Adrenal gland (tissue), 12 donors: Measurements from ENCODE around the gene MYO5B. TPM values are rescaled to one million over a fixed set of nuclear protein-coding genes. Genes with fewer than 3 reads are reported as not detected.

Experiments
- DNase-seq, 7 donors: peaks; one replicate each; pipeline ENCODE4 v3.0.0-alpha.2; 2019 to 2020
- H3K27ac ChIP-seq, 5 donors: fragments of 200-600 bp; sonication (generic) in 4 of 5; 1 replicate in 3 of 5; 2 replicates in 2 of 5; pipeline versions ENCODE4 v1.5.1 to v1.8.0; 2016 to 2020; ENCODE audit warnings: mild to moderate bottlenecking in 1 of 5
- H3K27me3 ChIP-seq: fragments of 200-600 bp; 2 replicates; pipeline ENCODE4 v1.8.0; 2021
- H3K36me3 ChIP-seq, 2 donors: fragments of 200-600 bp; replicated peaks in 1 of 2; 1 replicate in 1 of 2; 2 replicates in 1 of 2; pipeline versions ENCODE4 v1.5.1 to v1.8.0; 2018 to 2022
- H3K4me1 ChIP-seq, 2 donors: fragments of 200-600 bp; replicated peaks in 1 of 2; 1 replicate in 1 of 2; 2 replicates in 1 of 2; pipeline versions ENCODE4 v1.5.1 to v1.8.0; 2018 to 2021
- H3K4me3 ChIP-seq, 4 donors: fragments of 200-600 bp; sonication (generic) in 3 of 4; one replicate each; pipeline ENCODE4 v1.5.1; 2016 to 2018
- H3K9me3 ChIP-seq, 3 donors: fragments of 200-600 bp; sonication (generic) in 1 of 3; replicated peaks in 1 of 3; 1 replicate in 2 of 3; 2 replicates in 1 of 3; pipeline versions ENCODE4 v1.5.1 to v1.8.0; 2016 to 2021
- CTCF ChIP-seq, 6 experiments: fragments of 450-650 bp in 4 of 6; fragments of 200-600 bp in 2 of 6; sonication (generic) in 1 of 6; IDR thresholded peaks; 1 replicate in 5 of 6; 2 replicates in 1 of 6; pipeline versions ENCODE4 v1.5.1 to v1.8.0; 2016 to 2021; ENCODE audit warnings: antibody characterized with exemption in 6 of 6, mild to moderate bottlenecking in 2 of 6, moderate library complexity in 1 of 6
- POLR2A ChIP-seq, 2 donors: fragments of 450-650 bp; IDR thresholded peaks; one replicate each; pipeline ENCODE4 v1.6.1; 2017; ENCODE audit warnings: antibody characterized with exemption in 2 of 2, mild to moderate bottlenecking in 2 of 2, moderate library complexity in 1 of 2
- WGBS, 4 donors: extraction: QIAGEN DNeasy Blood & Tissue Kit in 2 of 4; methylation state at CpG; one replicate each; pipeline versions ENCODE4 v1.1.5 to v1.1.7; 2013 to 2017; 5-methylcytosine and 5-hydroxymethylcytosine counted together
- intact Hi-C, 2 donors: fragments of 100-400 bp; cut with DNase I; formaldehyde crosslinking; loops; one replicate each; pipeline versions ENCODE4 v1.14.1 to v1.15.0; 2022 to 2023
- polyA plus RNA-seq, 3 donors: library from polyadenylated mRNA; stranded (reverse); fragments of 200-250 nt in 2 of 3; fragments of 350-450 nt in 1 of 3; fragmentation: Illumina TruSeq in 1 of 3; extraction: RNeasy Lipid Tissue Mini Kit (QIAGEN cat#74804) in 1 of 3; gene quantifications; one replicate each; pipeline ENCODE4 v1.2.3, GENCODE V29; 2013 to 2014
- total RNA-seq, 9 donors: library from RNA; depleted of rRNA in 4 of 9; stranded (reverse); fragments of >200 nt in 4 of 9; fragments of 120-200 nt in 1 of 9; fragmentation: NEBNext Ultra II Directional in 1 of 9; extraction: Animal tissue kit (Norgen Biotek cat#: 25700) in 1 of 9; gene quantifications; one replicate each; pipeline versions ENCODE4 v1.1.0 to v1.2.4, GENCODE V29; 2013 to 2023
- donor health status: healthy with polysubstance abuse.
- donor health status: Bipolar disorder and iron deficiency.
- donor health status: DM: yes; HTN: yes; CAD: no.
- donor health status: DM: no; HTN: no; CAD: no.
- donor health status: DM: no; HTN: no; CAD: no.
- donor health status: DM: yes; HTN: yes; CAD: no.

Gene MYO5B
- total and polyA plus RNA-seq, 12 donors, result 0.61 to 9.3 (median 2.9) TPM

GRCh38 chr18:49904871-49905555, 289.9 kb downstream of the MYO5B start:
- Histone ChIP-seq H3K27ac (no peak overlapping the region), H3K27me3 (no peaks in the 10 kb centered on the region), H3K4me3 (no peak overlapping the region), H3K36me3 (no peaks in the 10 kb centered on the region), H3K9me3 (no peaks in the 10 kb centered on the region), H3K4me1 (no peaks in the 10 kb centered on the region)
- DNase-seq, result no peak
- TF ChIP-seq POLR2A (IDR thresholded peaks at IDR 0.05) (no peak), CTCF (IDR thresholded peaks at IDR 0.05) (no peak)
- WGBS, 4 donors, result 54 to 71% (median 67%) methylated on average over 4 of the region's 4 CpGs
- intact Hi-C loops, result no loop called here

GRCh38 chr18:49901862-49902340, 293.0 kb downstream of the MYO5B start:
- no peaks in the 10 kb centered on the region for H3K36me3 ChIP-seq
- no peak overlapping the region for H3K27ac ChIP-seq
- WGBS, 4 donors, result 68 to 74% (median 70%) methylated on average over 4 to 6 of the region's 6 CpGs
- no peaks in the 10 kb centered on the region for H3K27me3 ChIP-seq
- TF ChIP-seq POLR2A (IDR thresholded peaks at IDR 0.05), result no peak
- H3K9me3 ChIP-seq, result no peaks in the 10 kb centered on the region
- no peaks in the 10 kb centered on the region for H3K4me1 ChIP-seq
- no peak for DNase-seq
- H3K4me3 ChIP-seq, result no peak overlapping the region
- intact Hi-C loops, result no loop called here

GRCh38 chr18:49899657-49900330, 295.2 kb downstream of the MYO5B start:
- Histone ChIP-seq H3K36me3 (no peaks in the 10 kb centered on the region), H3K27me3 (no peaks in the 10 kb centered on the region), H3K4me3 (no peak overlapping the region), H3K4me1 (no peaks in the 10 kb centered on the region), H3K27ac (no peak overlapping the region), H3K9me3 (no peaks in the 10 kb centered on the region)
- intact Hi-C loops, result no loop called here
- 79 to 84% (median 81%) methylated on average over 5 of the region's 5 CpGs for WGBS, 4 donors
- TF ChIP-seq CTCF (IDR thresholded peaks at IDR 0.05), result no peak
- no peak for TF ChIP-seq POLR2A (IDR thresholded peaks at IDR 0.05)
- no peak for DNase-seq

- 44 to 53% (median 46%) methylated on average over 7 of the region's 7 CpGs for WGBS, 4 donors
- no peaks in the 10 kb centered on the region for H3K9me3 ChIP-seq
- H3K4me3 ChIP-seq, result no peak overlapping the region
- TF ChIP-seq CTCF (IDR thresholded peaks at IDR 0.05), result no peak
- no peak for TF ChIP-seq POLR2A (IDR thresholded peaks at IDR 0.05)
- DNase-seq, result peak; percentile 43 to 72 (median 65)
- intact Hi-C loops, result no loop called here
- no peaks in the 10 kb centered on the region for H3K4me1 ChIP-seq
- no peaks in the 10 kb centered on the region for H3K36me3 ChIP-seq
- H3K27me3 ChIP-seq, result no peaks in the 10 kb centered on the region
- no peak overlapping the region for H3K27ac ChIP-seq
These were observed 296.5 kb downstream of the MYO5B start for GRCh38 chr18:49898421-49898820.
